K562 treated with DMSO at 1 percent for 24 hours (cell line): Measurements from ENCODE around the gene CPLANE1. TPM values are rescaled to one million over a fixed set of nuclear protein-coding genes. Genes with fewer than 3 reads are reported as not detected.

Source experiments
- total RNA-seq: library from RNA; unstranded; fragments of 300-600 nt; gene quantifications from 2 replicates; pipeline ENCODE4 v1.2.3, GENCODE V29; 2022; ENCODE audit warnings: low read depth; ENCODE audit not compliant: insufficient read depth

Gene CPLANE1
- total RNA-seq, result not detected in 2 replicates

DNA sequence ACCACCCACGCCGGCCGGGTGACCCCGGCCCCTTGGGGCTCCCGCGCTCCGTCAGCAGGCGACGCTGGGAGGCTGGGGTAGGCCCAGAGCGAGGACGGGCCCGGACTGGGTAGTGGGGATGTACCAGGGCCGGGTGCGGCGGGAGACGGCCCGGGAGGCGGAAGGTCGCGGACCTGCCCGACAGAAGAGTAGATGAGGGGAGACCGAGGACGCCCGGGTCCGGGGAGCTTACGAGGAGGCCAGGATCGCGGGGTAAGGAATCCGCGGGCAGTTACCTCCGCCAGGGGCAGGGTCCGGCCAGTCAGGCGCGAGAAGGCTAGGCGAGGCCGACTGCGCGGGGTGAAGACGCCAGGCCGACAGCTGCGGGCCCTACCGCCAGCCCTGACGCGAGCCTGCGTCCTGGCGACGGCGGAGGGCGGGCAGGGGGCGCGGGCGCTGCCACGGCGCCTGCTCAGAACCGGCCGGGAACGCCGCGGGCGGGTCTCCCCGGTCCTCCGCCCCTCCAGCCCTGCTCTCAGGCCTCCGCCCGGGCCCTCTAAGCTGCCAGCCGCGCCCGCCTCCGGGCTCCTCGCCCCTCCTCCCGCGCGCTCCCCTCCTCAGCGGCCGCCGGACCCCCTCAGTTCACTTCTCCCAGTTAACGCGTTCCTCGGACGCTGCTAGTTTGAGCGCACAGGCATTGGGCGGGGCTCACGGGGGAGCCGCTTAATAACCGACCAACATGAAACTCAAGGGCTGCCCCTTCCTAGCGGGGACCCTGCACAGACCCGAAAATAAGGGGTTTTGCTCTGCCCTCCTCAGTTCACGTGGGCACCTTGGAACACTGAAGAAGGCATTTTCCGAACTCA is at the start of gene CPLANE1:
Gene CPLANE1 (minus strand): TSS at position 407 of the 845 bp plus-strand sequence. CDS start 1,678 bp downstream, outside the sequence.

Other genes starting within 250 kb of the CPLANE1 start
- 14.1 and 19.3 TPM in 2 replicates for gene NUP155, start 121.7 kb upstream of the CPLANE1 start, total RNA-seq
- 16.2 and 19.3 TPM in 2 replicates for gene WDR70, start 129.9 kb upstream of the CPLANE1 start, total RNA-seq